Measurements from ENCODE around the gene NETO2.

DNA sequence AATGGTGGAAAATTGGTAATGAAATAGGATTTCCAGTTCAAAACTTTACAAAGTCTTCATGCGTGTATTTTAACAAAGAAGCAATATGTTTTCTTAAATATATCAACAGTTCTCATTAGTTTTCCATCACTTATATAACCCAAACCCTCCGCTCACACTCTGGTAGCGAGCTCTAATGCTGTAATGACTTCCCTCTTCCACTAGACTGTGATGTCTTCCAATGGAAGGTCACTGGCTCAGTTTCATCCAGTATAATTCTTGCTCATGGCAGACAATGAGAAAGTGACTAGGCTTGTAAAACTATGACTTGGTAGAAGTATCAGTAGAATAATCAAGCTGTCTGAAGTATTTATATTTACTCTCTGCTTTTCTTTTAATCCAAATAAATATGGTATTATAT is 32.8 kb downstream of the NETO2 start:
- TF ChIP-seq CTCF (conservative IDR thresholded peaks at IDR 0.05; ENCODE audit: low read length) (peak; percentile 46), EZH2phosphoT487 (IDR thresholded peaks at IDR 0.05; ENCODE audit: borderline replicate concordance, low read depth, low read length) (no peak)

All from OCI-LY7 (cell line).